Right lobe of liver (tissue), 4 donors: ENCODE measurements around the gene ALG1.

ENCODE experiments used
- CTCF ChIP-seq, 4 donors: fragments of 200-600 bp in 3 of 4; fragments of 450-650 bp in 1 of 4; IDR thresholded peaks; one replicate each; pipeline versions ENCODE4 v1.5.1 to v1.8.0; 2016 to 2022; ENCODE audit warnings: antibody characterized with exemption in 4 of 4, mild to moderate bottlenecking in 2 of 4
- POLR2A ChIP-seq: fragments of 450-650 bp; IDR thresholded peaks from one replicate; pipeline ENCODE4 v1.6.1; 2017; ENCODE audit warnings: antibody characterized with exemption, mild to moderate bottlenecking
- donor health status: DM: no; HTN: no; CAD: no.
- donor health status: DM: no; HTN: no; CAD: no.
- donor health status: DM: no; HTN: yes; CAD: no.

GRCh38 chr16:5040451-5040850 lies 31.2 kb upstream of the ALG1 start:
- TF ChIP-seq POLR2A (no peak), CTCF (IDR thresholded peaks at IDR 0.05) (no peak)
